Trophoblast cell (in vitro differentiated cells and primary cell): ENCODE data around the gene KCNH2.

ENCODE experiments used
- DNase-seq, 2 donors: peaks; one replicate each; pipeline ENCODE4 v3.0.0-alpha.2; 2016
- H2AFZ ChIP-seq: 2 replicates; pipeline ENCODE4 v1.6.1; 2013; ENCODE audit warnings: low read length, moderate library complexity, mild to moderate bottlenecking; ENCODE audit not compliant: insufficient read depth, poor library complexity
- H2AK5ac ChIP-seq: 2 replicates; pipeline ENCODE4 v1.6.1; 2013; ENCODE audit warnings: mild to moderate bottlenecking, low read length
- H2BK120ac ChIP-seq: 2 replicates; pipeline ENCODE4 v1.6.1; 2013; ENCODE audit warnings: low read length, mild to moderate bottlenecking, moderate library complexity; ENCODE audit not compliant: insufficient read depth, poor library complexity
- H2BK12ac ChIP-seq: 2 replicates; pipeline ENCODE4 v1.6.1; 2013; ENCODE audit warnings: mild to moderate bottlenecking, low read length, moderate library complexity
- H2BK5ac ChIP-seq: 2 replicates; pipeline ENCODE4 v1.6.1; 2013; ENCODE audit warnings: low read length, low read depth, moderate library complexity, mild to moderate bottlenecking; ENCODE audit not compliant: poor library complexity
- H3K14ac ChIP-seq: 2 replicates; pipeline ENCODE4 v1.6.1; 2013; ENCODE audit warnings: mild to moderate bottlenecking, low read length
- H3K18ac ChIP-seq: 2 replicates; pipeline ENCODE4 v1.6.1; 2013; ENCODE audit warnings: mild to moderate bottlenecking, low read length
- H3K23ac ChIP-seq: 2 replicates; pipeline ENCODE4 v1.6.1; 2013; ENCODE audit warnings: low read length
- H3K27ac ChIP-seq: 2 replicates; pipeline ENCODE4 v1.5.1; 2013; ENCODE audit warnings: low read depth, mild to moderate bottlenecking, inconsistent platforms, low read length, moderate library complexity
- H3K27me3 ChIP-seq: 2 replicates; pipeline ENCODE4 v1.6.1; 2013; ENCODE audit warnings: inconsistent platforms, mild to moderate bottlenecking, low read length, moderate library complexity; ENCODE audit not compliant: insufficient read depth
- H3K36me3 ChIP-seq, 2 experiments: 1 replicate in 1 of 2; 2 replicates in 1 of 2; pipeline ENCODE4 v1.6.1; 2013; ENCODE audit warnings: low read length in 2 of 2, mild to moderate bottlenecking in 2 of 2, moderate library complexity in 1 of 2; ENCODE audit not compliant: insufficient read depth in 2 of 2, control insufficient read depth in 1 of 2
- H3K4ac ChIP-seq: 2 replicates; pipeline ENCODE4 v1.6.1; 2013; ENCODE audit warnings: low read depth, mild to moderate bottlenecking, low read length, moderate library complexity
- H3K4me1 ChIP-seq, 2 experiments: 1 replicate in 1 of 2; 2 replicates in 1 of 2; pipeline ENCODE4 v1.6.1; 2013; ENCODE audit warnings: low read length in 2 of 2, mild to moderate bottlenecking in 2 of 2, moderate library complexity in 1 of 2; ENCODE audit not compliant: insufficient read depth in 2 of 2, control insufficient read depth in 1 of 2
- H3K4me2 ChIP-seq: 2 replicates; pipeline ENCODE4 v1.6.1; 2013; ENCODE audit warnings: inconsistent platforms, mild to moderate bottlenecking, low read length, moderate library complexity
- H3K4me3 ChIP-seq: 2 replicates; pipeline ENCODE4 v1.5.1; 2013; ENCODE audit warnings: mild to moderate bottlenecking, low read depth, low read length, inconsistent platforms
- H3K79me1 ChIP-seq: one replicate; pipeline ENCODE4 v1.6.1; 2013; ENCODE audit warnings: low read length
- H3K79me2 ChIP-seq: 2 replicates; pipeline ENCODE4 v1.6.1; 2013; ENCODE audit warnings: low read length, mild to moderate bottlenecking; ENCODE audit not compliant: control insufficient read depth, insufficient read depth, poor library complexity
- H3K9ac ChIP-seq: 2 replicates; pipeline ENCODE4 v1.6.1; 2013; ENCODE audit warnings: mild to moderate bottlenecking, low read length
- H3K9me3 ChIP-seq: 2 replicates; pipeline ENCODE4 v1.6.1; 2013; ENCODE audit warnings: low read depth, mild to moderate bottlenecking, control low read depth, inconsistent platforms, low read length; ENCODE audit not compliant: insufficient read depth
- H4K12ac ChIP-seq: 2 replicates; pipeline ENCODE4 v1.6.1; 2013; ENCODE audit warnings: low read depth, mild to moderate bottlenecking, low read length, moderate library complexity
- H4K8ac ChIP-seq: 2 replicates; pipeline ENCODE4 v1.6.1; 2013; ENCODE audit warnings: low read depth, mild to moderate bottlenecking, low read length, moderate library complexity
- H4K91ac ChIP-seq: one replicate; pipeline ENCODE4 v1.6.1; 2013; ENCODE audit warnings: low read depth, mild to moderate bottlenecking, low read length, moderate library complexity
- WGBS: extraction: QIAGEN DNeasy Blood & Tissue Kit; methylation state at CpG from one replicate; pipeline ENCODE4 v1.1.7; 2013; ENCODE audit warnings: missing lambda C conversion rate; ENCODE audit not compliant: insufficient read length, insufficient coverage; ENCODE audit errors: extremely low coverage; 5-methylcytosine and 5-hydroxymethylcytosine counted together

KCNH2 gene

DNA sequence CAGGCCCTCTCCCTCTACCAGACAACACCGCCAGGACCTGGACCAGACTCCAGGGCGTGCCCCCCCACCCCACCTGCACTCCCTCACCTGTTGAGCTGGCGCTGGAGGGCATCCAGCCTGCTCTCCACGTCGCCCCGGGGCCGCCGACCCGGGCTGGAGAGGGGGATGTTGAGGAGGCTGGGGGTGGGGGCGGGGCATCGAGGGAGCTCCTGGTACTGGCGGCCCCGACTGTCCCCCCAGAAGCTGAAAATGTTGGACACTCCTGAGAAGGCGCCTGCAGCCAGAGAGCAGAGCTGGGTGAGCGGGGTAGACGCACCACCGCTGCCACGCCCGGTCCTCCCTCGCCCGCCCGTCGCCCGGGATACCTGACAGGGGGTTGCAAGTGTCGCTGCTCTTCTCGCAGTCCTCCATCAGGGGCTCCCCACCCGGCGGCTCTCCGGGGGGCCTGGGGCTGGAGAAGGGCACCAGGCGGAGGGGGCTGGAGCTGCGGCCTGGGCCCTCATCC lies 30.8 kb downstream of the KCNH2 start:
- Histone ChIP-seq H4K12ac (no peak overlapping the region), H2BK120ac (no peak overlapping the region), H2AK5ac (no peak overlapping the region), H3K9ac (no peak overlapping the region), H4K8ac (no peak overlapping the region), H3K4ac (no peak overlapping the region), H3K4me1 (peaks cover 10 to 25% of the 10 kb centered on the region in 2 experiments), H2BK5ac (no peak overlapping the region), H2BK12ac (no peak overlapping the region), H3K79me2 (no peaks in the 10 kb centered on the region), H3K23ac (no peak overlapping the region), H3K4me2 (no peak overlapping the region), H3K79me1 (peaks cover 9% of the 10 kb centered on the region), H3K18ac (no peak overlapping the region), H3K9me3 (peaks cover 8% of the 10 kb centered on the region), H3K27ac (no peak overlapping the region), H2AFZ (no peak overlapping the region), H3K14ac (no peak overlapping the region), H4K91ac (no peak overlapping the region), H3K4me3 (no peak overlapping the region), H3K36me3 (no peaks in the 10 kb centered on the region), H3K27me3 (no peaks in the 10 kb centered on the region)
- WGBS, result no CpG with 5 or more reads among the region's 31 CpGs
- DNase-seq, result no peak

DNA sequence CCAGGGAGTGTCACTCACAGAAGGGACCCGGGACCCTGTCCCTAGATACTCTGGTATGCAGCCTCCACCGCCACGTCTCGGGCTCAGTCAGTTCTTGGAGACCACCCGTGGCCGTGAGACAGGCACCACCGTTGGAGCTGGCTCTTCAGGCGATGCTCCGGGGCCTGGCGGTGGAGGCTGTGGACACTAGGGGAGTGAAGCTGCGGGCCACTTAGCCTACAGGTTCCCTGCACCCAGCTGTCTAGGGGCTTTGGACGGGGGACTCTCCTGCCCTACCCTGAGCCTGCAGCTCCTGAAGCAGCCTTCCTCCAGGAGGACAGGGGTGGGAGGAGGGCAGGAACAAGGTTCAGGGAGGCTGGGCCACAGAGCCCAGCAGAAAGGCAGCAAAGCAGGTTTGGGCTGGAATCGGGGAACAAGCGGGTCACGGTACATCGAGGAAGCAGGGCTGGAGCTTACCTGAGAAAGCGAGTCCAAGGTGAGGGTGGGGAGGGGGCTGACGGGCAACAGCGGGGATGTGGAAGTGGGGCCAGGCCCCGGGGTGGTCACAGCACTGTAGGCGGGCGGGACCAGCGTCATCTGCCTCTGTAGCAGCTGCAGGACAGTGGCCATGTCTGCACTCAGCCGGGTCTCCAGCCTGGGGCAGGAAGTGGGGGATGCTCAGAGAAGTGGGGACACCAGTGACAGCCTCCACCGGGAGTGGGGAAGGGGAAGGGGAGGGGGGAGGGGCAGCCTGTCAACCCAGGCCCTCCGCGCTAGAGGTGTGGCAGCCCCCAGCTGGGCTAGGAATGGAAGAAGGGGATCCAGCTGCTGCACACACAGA lies 31.5 kb downstream of the KCNH2 start:
- H3K27me3 ChIP-seq, result no peaks in the 10 kb centered on the region
- no peak overlapping the region for H4K12ac ChIP-seq
- peaks cover 7% of the 10 kb centered on the region for H3K9me3 ChIP-seq
- no peaks in the 10 kb centered on the region for H3K79me2 ChIP-seq
- no peak overlapping the region for H4K8ac ChIP-seq
- no peak overlapping the region for H3K9ac ChIP-seq
- no peak overlapping the region for H3K23ac ChIP-seq
- no peak overlapping the region for H3K27ac ChIP-seq
- no CpG with 5 or more reads among the region's 27 CpGs for WGBS
- H3K36me3 ChIP-seq, result no peaks in the 10 kb centered on the region
- no peak overlapping the region for H3K4me2 ChIP-seq
- H2BK5ac ChIP-seq, result no peak overlapping the region
- no peak overlapping the region for H2AFZ ChIP-seq
- no peak overlapping the region for H4K91ac ChIP-seq
- no peak overlapping the region for H3K4ac ChIP-seq
- H3K4me3 ChIP-seq, result no peak overlapping the region
- no peak overlapping the region for H3K18ac ChIP-seq
- H3K14ac ChIP-seq, result no peak overlapping the region
- peaks cover 9% of the 10 kb centered on the region for H3K79me1 ChIP-seq
- H2BK12ac ChIP-seq, result no peak overlapping the region
- peaks cover 10 to 25% of the 10 kb centered on the region in 2 experiments for H3K4me1 ChIP-seq
- DNase-seq, result no peak
- no peak overlapping the region for H2BK120ac ChIP-seq
- no peak overlapping the region for H2AK5ac ChIP-seq

DNA sequence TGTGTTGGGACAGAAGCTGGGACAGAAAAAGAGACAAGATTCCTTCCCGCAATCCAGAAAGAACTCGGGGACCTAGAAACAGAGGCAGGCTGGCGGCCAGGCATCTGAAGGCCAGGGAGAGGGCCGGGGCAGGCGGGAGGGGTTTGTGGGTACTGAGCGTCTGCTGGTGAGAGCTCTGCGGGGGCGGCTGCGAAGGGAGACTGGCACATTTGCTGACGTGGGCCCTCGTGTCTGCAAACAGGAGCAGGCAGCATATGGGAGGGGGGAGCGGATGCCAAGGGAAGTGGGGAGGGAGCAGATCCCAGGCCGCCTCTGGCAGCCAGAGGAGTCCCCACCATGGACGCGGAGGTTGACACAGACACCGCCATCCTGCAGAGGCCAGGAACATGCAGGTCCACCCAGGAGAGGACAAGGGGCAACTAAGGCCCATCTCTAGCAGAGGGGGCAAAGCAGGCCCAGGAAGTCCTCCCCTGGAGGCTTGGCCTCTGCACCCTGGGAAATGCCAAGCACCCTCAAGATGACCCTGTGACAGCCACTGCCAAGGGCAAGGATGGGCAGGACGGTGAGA lies 32.2 kb downstream of the KCNH2 start:
- Histone ChIP-seq H2AK5ac (no peak overlapping the region), H2BK120ac (no peak overlapping the region), H3K14ac (no peak overlapping the region), H3K4me1 (peaks cover 10 to 25% of the 10 kb centered on the region in 2 experiments), H4K91ac (no peak overlapping the region), H3K23ac (no peak overlapping the region), H2BK12ac (no peak overlapping the region), H3K27ac (no peak overlapping the region), H3K4ac (no peak overlapping the region), H2AFZ (no peak overlapping the region), H3K27me3 (no peaks in the 10 kb centered on the region), H3K79me2 (no peaks in the 10 kb centered on the region), H2BK5ac (no peak overlapping the region), H3K36me3 (no peaks in the 10 kb centered on the region), H3K79me1 (peaks cover 9% of the 10 kb centered on the region), H4K12ac (no peak overlapping the region), H4K8ac (no peak overlapping the region), H3K9me3 (peaks cover 5% of the 10 kb centered on the region), H3K4me2 (no peak overlapping the region), H3K9ac (no peak overlapping the region), H3K4me3 (no peak overlapping the region), H3K18ac (no peak overlapping the region)
- no CpG with 5 or more reads among the region's 17 CpGs for WGBS
- DNase-seq, result no peak

DNA sequence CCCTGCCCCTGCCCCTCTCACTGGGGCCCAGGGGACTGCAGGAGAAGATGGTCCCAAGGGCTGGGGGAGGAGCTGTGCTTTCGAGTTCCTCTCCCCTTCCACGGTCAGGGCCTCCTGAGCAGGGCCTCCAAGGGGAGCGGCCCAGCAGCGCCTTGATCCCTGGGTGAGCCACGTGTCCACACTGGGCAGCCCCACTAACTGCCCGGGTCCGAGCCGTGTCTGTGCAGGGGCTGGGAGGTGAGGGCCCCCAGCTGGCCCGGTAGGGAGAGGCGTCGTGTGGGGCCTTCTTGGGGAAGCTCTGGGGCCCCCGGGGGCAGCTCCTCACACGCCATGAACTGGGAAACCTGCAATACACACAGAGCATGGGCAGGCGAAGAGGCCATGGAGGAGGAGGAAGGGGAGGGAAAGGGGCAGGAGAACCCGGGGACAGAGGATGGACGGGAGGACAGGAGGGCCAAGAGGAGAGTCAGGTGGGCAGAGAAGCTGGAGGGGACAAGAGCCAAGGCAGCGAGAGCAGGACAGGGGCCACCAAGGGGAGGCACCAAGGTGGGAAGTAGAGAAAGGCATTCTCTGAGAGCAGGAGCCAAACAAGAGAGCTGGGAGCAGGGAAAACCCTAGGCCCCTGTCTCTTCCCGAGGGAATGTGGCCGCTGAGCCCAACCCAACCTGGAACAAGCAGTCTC lies 32.8 kb downstream of the KCNH2 start:
- Histone ChIP-seq H3K27ac (no peak overlapping the region), H3K79me2 (no peaks in the 10 kb centered on the region), H2AK5ac (no peak overlapping the region), H4K91ac (peak overlapping the region; percentile 48), H4K8ac (no peak overlapping the region), H3K79me1 (peaks cover 9% of the 10 kb centered on the region), H3K4me1 (peaks cover 10 to 25% of the 10 kb centered on the region in 2 experiments), H3K18ac (no peak overlapping the region), H3K4ac (no peak overlapping the region), H3K27me3 (no peaks in the 10 kb centered on the region), H3K9me3 (peaks cover 5% of the 10 kb centered on the region), H2BK120ac (no peak overlapping the region), H2BK5ac (no peak overlapping the region), H3K4me2 (no peak overlapping the region), H4K12ac (no peak overlapping the region), H3K23ac (no peak overlapping the region), H3K4me3 (no peak overlapping the region), H3K9ac (no peak overlapping the region), H2BK12ac (no peak overlapping the region), H3K14ac (no peak overlapping the region), H2AFZ (no peak overlapping the region), H3K36me3 (no peaks in the 10 kb centered on the region)
- no peak for DNase-seq
- WGBS, result no CpG with 5 or more reads among the region's 19 CpGs
